Glutamatergic neuron (in vitro differentiated cells): ENCODE results near the gene ST6GALNAC3. TPM values are rescaled to one million over a fixed set of nuclear protein-coding genes. Genes with fewer than 3 reads are reported as not detected.

Source experiments
- DNase-seq: peaks from one replicate; pipeline ENCODE4 v3.0.0; 2022
- H3K27ac Mint-ChIP-seq: one replicate; pipeline ENCODE4 v1.8.0; 2020; ENCODE audit warnings: mild to moderate bottlenecking, mixed read lengths, inconsistent platforms; ENCODE audit not compliant: unreplicated experiment
- H3K27me3 Mint-ChIP-seq: one replicate; pipeline ENCODE4 v1.8.0; 2020; ENCODE audit warnings: mild to moderate bottlenecking, moderate library complexity, mixed read lengths, inconsistent platforms; ENCODE audit not compliant: unreplicated experiment
- H3K36me3 Mint-ChIP-seq: one replicate; pipeline ENCODE4 v1.8.0; 2020; ENCODE audit warnings: mild to moderate bottlenecking, mixed read lengths, inconsistent platforms; ENCODE audit not compliant: unreplicated experiment
- H3K4me1 Mint-ChIP-seq: one replicate; pipeline ENCODE4 v1.8.0; 2020; ENCODE audit warnings: mild to moderate bottlenecking, low read depth, mixed read lengths, inconsistent platforms; ENCODE audit not compliant: unreplicated experiment
- H3K4me3 Mint-ChIP-seq: one replicate; pipeline ENCODE4 v1.8.0; 2020; ENCODE audit warnings: mild to moderate bottlenecking, mixed read lengths, inconsistent platforms; ENCODE audit not compliant: unreplicated experiment
- H3K9me3 Mint-ChIP-seq: one replicate; pipeline ENCODE4 v1.8.0; 2020; ENCODE audit warnings: mild to moderate bottlenecking, moderate library complexity, mixed read lengths, inconsistent platforms; ENCODE audit not compliant: unreplicated experiment
- total RNA-seq: library from RNA; stranded (reverse); fragmentation: NEBNext Ultra II Directional; extraction: Animal tissue kit (Norgen Biotek cat#: 25700); gene quantifications from one replicate; pipeline ENCODE4 v1.2.1, GENCODE V29; 2021; ENCODE audit not compliant: unreplicated experiment
- TF ChIP-seq, protein P1 (sequence below): fragments of 200-600 bp; sonication (generic); IDR thresholded peaks from one replicate; pipeline ENCODE4 v1.5.0; 2021; ENCODE audit not compliant: partially characterized antibody, unreplicated experiment

The ST6GALNAC3 gene
- total RNA-seq, 1 donor from 2014 or later: 6.5 TPM

DNA sequence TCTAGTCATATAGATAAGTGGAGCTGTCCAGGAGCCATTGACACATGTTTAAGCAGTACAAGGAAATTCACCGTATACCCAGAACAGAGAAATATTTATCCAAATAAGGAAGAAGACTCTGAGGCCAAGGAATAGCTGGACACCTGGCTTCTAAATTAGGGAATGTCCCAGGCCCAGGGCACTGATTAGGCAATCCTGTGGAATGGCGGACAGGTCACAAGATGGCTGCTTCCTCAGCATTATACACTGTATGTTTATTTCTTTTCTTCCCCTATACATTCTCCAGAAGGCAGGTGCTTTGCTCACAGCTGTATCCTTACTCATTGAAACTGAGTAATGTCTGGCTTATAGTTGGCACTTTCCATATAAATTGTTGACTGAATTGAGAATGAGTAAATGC lies 59.4 kb downstream of the ST6GALNAC3 start:
- H3K9me3 Mint-ChIP-seq: no peaks in the 10 kb centered on the region
- no peak for DNase-seq
- no peak overlapping the region for H3K4me3 Mint-ChIP-seq
- H3K27me3 Mint-ChIP-seq: no peaks in the 10 kb centered on the region
- no peak overlapping the region for H3K27ac Mint-ChIP-seq
- H3K36me3 Mint-ChIP-seq: no peaks in the 10 kb centered on the region
- TF ChIP-seq, protein P1, sequence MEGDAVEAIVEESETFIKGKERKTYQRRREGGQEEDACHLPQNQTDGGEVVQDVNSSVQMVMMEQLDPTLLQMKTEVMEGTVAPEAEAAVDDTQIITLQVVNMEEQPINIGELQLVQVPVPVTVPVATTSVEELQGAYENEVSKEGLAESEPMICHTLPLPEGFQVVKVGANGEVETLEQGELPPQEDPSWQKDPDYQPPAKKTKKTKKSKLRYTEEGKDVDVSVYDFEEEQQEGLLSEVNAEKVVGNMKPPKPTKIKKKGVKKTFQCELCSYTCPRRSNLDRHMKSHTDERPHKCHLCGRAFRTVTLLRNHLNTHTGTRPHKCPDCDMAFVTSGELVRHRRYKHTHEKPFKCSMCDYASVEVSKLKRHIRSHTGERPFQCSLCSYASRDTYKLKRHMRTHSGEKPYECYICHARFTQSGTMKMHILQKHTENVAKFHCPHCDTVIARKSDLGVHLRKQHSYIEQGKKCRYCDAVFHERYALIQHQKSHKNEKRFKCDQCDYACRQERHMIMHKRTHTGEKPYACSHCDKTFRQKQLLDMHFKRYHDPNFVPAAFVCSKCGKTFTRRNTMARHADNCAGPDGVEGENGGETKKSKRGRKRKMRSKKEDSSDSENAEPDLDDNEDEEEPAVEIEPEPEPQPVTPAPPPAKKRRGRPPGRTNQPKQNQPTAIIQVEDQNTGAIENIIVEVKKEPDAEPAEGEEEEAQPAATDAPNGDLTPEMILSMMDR: no peak
- no peaks in the 10 kb centered on the region for H3K4me1 Mint-ChIP-seq

GRCh38 chr1:76135835-76136234 lies 61.3 kb downstream of the ST6GALNAC3 start:
- Mint-ChIP-seq H3K4me1 (peaks cover 4% of the 10 kb centered on the region), H3K9me3 (no peaks in the 10 kb centered on the region), H3K27me3 (no peaks in the 10 kb centered on the region), H3K4me3 (no peak overlapping the region), H3K27ac (no peak overlapping the region), H3K36me3 (no peaks in the 10 kb centered on the region)
- DNase-seq: no peak
- TF ChIP-seq, protein P1: no peak

- no peaks in the 10 kb centered on the region for H3K9me3 Mint-ChIP-seq
- no peak for DNase-seq
- H3K27me3 Mint-ChIP-seq: no peaks in the 10 kb centered on the region
- H3K36me3 Mint-ChIP-seq: peaks cover 2% of the 10 kb centered on the region
- H3K4me3 Mint-ChIP-seq: no peak overlapping the region
- peaks cover 4% of the 10 kb centered on the region for H3K4me1 Mint-ChIP-seq
- no peak overlapping the region for H3K27ac Mint-ChIP-seq
- TF ChIP-seq, protein P1: no peak
These were observed 62.3 kb downstream of the ST6GALNAC3 start for GRCh38 chr1:76136894-76137293.

DNA sequence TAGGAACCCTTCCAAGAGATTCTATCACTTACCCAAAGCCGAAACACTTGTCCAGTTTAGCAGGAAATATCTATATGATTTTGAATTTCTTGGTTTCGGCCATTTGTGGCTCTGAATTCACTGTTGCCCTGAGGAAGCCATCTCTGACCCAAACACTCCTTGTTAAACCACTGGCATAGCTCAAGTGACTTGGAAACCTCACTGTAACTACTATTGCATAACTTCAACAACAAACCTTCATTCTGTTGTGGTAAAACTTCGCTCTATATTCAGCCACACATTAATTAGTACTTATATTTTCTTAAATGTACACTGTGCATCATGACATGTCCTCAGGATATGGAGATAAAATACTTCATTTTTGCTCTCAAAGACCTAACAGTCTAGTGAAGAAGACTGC lies 63.2 kb downstream of the ST6GALNAC3 start:
- TF ChIP-seq, protein P1: no peak
- Mint-ChIP-seq H3K4me3 (no peak overlapping the region), H3K36me3 (peaks cover 3% of the 10 kb centered on the region), H3K9me3 (no peaks in the 10 kb centered on the region), H3K27me3 (peaks cover 1% of the 10 kb centered on the region), H3K4me1 (peaks cover 4% of the 10 kb centered on the region), H3K27ac (no peak overlapping the region)
- DNase-seq: no peak

DNA sequence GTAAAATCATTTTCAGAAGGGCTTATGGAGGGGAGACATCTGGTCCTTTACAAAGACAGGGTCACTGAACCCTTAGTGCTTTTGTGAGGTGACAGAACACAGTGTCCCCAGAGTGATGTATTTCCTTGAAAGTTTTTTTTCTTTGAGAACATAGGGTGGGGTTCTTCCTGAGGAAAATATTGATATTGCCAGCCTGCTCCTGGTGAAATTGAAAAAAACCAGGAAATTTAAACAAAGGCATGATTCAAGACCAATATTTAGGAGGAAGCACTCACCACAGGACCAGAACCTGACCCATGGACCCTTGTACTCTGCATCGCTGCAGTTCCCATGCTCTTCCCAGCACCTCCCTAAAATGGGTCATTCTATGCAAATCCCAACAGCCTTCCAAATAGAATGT lies 63.7 kb downstream of the ST6GALNAC3 start:
- no peak for DNase-seq
- Mint-ChIP-seq H3K4me3 (no peak overlapping the region), H3K36me3 (peaks cover 3% of the 10 kb centered on the region), H3K27ac (no peak overlapping the region), H3K9me3 (no peaks in the 10 kb centered on the region), H3K27me3 (peaks cover 1% of the 10 kb centered on the region), H3K4me1 (peaks cover 4% of the 10 kb centered on the region)
- TF ChIP-seq, protein P1: no peak
